ENCODE results near the gene MORC2.

The MORC2 gene

DNA sequence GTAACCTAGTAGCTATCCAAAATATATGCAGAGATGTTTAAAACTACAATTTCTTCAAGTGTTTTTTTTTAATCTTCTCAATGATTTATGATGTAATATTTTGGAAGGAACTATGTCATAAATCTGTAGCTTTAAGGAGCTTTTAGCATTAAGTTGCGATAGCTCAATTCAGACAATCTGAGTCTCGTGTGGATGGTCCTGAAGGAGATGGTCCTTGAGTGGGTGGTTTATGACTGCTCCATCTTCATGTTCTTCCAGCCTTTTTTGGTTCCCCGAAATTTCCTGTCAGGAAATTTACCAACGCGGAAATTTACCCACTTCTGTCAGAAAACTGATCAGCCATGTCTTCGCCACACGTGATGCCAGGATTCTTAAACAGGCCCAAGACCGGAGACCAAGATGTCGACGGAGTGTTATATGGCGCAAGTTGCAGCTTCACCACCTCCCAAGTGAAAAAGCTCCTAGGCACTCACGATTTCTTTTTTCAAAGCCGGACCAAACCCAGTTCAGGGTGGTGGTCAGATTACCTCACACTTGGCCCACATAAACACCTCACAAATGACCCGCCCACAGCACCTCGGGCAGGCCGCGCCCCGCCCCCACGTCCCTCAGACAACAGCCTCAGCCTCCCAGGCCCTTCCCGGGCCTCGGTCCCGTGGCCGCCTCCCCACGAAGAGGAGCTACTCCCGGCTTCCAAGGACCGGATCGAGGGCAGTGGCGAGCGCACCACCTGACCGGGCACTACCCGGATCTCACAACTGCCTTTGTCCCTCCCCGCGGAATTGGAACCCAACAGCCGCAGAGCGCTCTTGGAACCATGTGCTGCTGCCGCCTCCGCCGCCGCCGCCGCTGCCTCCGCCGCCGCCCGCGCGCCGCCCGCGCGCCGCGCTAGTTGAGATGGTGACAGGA, at the start of gene MORC2:
Gene MORC2, minus strand, starts transcription at position 760 of the 909 bp plus-strand sequence. CDS start 885 bp downstream, outside the sequence.
- no peak for DNase-seq

DNA sequence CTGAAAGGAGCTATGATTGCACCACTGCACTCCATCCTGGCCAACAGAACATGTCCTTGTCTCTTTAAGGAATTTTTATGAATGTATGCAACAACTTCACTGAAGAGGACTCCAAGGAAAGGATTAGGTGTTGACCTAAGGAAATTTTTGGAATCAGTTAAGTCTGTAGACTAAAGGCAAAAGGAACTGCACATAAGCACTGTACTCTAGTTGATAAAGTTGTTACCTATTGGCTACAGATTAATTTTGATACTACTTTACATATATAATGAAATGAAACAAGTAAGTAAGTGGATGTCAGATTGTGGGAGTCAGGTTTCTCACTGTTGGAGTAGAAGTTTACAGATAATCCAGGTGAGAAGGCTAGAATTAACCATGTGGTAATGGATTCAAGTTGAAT, 37.0 kb upstream of the MORC2 start:
- no peak for DNase-seq

DNA sequence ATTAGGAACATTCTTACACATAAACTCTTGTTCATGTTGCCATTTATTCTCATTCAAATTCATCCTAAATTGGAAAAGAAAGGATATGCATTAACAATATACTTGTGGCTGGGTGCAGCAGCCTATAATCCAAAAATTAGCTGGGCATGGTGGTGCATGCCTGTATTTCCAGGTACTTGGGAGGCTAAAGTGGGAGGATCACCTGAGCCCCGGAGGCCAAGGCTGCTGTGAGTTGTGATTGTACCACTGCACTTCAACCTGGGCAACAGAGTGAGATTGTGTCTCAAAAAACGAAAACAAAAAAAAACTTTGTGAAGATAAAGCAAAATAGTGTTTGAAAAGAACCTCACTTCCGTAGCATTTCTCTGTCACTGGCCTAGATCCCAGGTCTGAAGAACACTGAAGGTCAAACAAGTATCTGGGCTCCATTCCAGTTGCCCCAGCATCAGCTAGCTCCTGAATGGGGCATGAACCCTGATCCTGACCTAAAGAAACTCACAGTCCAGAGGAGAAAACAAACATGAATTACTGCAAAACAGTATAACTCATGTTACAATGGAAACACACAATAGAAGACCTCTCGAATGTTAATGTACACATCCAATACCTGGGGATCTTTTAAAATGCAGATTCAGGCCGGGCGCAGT, 32.7 kb upstream of the MORC2 start:
- no peak for DNase-seq

DNA sequence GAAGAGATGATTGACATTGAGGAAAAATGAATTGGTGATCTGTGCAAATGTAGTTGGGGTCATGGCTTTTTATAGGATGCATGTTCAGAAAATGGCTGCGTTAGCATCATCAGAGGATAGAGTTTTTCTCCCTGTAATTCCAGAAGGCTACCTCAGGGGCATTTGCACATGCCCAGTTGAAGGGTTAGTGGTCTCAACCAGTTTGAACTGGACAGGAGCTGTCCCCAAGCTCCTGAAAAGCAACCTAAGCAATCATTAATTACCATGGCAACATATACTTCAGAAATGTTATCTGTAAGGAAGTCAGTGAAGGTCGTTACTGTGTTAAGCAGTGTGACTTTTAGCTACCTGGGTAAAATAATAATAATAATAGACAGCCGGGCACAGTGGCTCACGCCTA, 29.8 kb upstream of the MORC2 start:
- DNase-seq, result no peak

DNA sequence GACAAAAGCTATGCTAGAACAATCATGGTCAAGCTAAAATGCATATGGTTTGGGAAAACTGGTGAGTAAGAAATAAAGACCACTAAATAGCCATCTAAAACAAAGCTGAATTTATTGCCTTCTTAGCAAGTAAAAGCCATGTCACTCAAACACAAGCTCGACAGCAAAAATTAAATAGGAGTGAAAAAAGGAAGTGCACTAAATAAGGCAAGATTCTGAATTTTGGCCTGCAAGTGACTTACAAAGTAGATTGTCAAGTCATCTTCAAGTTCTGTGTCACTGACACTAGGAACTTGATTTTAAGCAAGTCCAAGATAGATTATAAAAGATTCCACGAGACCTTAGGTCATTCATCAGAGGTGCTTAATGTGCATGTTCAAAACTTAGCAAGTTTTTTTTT, 27.9 kb upstream of the MORC2 start:
- no peak for DNase-seq

DNA sequence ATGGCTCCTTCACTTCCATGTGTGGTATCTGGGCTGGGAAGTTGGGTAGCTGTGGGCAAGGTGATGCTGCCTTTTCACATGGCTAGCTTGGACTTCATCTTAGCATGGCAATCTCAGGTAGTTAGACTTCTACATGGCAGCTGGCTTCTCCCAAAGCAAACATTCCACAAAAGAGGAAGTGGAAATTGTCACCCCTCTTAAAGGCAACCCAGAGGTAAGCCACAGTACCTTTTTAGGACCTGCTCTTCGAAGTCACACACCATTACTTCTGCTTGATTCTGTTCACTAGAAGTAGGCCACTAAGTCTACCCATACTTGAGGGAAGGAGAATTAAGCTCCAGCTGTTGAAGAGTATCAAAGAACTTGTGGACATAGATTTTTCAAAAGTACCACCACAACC, 26.4 kb upstream of the MORC2 start:
- no peak for DNase-seq

DNA sequence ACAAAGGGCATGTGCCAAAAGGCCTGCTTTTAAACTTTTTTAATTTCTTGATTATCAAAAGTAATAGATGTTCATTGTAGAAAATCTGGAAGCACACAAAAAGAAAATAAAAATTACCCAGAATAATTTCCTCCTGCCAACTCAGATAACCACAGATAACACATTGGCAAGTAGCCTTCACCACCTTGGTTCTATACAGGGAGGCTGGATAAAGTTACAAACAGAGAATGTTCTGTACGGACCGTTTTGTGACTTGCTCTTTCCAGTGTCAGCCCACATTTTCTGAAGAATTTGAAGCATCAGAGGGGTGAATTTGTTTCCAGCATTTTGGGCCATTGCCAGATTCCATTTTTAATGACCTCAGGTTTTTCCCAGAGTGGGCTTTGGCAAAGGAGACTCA, 24.0 kb upstream of the MORC2 start:
- DNase-seq, result no peak

DNA sequence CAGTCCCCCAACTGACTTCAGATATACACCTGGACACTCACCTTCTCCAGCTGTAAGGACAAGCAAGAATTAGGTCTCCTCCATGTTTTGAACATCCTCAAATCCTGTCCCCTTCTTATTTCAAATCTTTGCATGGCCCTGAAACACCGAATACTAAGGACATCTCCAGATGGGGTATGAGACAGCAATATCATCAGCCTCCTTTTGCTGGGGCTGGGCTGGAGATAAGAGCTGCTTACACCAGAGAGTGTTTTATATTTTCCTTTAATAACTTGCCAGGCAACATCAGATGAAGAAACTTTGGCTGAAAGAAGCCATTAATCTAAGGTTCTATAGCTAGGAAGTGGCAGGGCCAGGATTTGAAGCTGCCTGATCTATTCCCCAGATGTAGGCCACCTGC, 22.1 kb upstream of the MORC2 start:
- DNase-seq, result no peak

DNA sequence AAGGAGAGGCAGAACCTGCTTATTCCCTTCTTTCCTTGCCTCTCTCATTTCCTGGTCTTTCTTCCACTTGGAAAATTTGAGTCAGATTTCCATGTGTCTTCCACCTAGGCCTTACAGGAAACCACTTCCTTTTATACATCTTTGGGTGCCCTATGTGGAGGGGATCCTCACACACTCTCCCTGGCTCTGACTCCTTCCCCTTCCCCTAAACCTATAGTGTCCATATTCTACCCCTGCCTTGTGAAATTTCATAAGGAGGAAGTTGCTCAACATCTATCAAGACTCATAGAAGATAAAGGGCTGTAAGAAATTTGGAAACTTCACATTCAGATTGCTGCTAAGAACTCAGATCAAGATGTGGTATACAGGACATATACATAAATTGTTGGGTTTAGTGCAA, 20.9 kb upstream of the MORC2 start:
- no peak for DNase-seq

DNA sequence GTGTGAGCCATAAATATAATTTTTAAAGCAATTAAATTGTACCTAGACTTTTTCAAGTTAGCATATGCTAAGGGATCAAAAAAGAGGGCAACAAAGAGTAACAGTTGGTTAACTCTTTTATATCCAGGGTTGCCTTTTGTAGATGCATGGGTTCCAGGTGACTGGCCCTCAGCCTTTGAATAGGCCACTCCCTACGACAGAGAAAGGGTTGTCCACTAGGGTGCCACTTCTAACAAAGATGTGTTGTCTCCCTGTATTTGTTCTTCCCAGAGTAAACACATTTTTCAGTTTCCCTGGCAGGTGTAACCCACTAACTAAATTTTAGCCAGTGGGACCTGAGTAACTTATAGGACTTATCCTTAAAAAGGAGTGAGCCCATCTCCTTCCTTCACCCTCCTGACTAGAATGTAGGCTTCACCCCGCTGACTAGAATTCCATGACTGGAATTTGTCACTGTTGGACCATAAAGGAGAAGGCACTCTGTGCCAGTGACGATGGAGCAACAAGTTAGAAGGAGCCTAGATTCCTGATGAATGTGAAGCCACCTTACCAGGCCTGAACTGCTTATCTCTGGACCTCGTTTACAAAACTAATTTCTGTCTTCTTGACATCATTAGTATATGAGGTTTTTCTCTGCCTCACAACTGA, 17.1 kb upstream of the MORC2 start:
- DNase-seq, result no peak

DNA sequence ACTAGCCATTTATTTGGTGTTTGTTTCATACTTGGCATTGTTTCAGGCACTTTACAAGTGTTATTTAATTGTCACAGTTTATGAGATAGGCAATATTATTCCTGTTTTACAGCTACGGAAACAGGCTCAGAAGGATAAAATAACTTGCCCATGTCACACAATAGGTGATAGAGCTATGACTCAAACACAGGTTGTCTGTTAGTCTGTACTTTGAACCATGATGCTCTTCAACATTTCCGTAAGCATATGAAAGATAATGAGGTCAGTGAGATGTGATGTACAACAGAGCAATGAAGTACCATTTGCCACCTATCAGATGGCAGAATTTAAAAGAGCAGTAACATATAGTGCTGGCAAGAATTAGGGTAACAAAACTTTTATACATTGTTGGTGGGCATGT, 15.7 kb upstream of the MORC2 start:
- DNase-seq, result no peak

DNA sequence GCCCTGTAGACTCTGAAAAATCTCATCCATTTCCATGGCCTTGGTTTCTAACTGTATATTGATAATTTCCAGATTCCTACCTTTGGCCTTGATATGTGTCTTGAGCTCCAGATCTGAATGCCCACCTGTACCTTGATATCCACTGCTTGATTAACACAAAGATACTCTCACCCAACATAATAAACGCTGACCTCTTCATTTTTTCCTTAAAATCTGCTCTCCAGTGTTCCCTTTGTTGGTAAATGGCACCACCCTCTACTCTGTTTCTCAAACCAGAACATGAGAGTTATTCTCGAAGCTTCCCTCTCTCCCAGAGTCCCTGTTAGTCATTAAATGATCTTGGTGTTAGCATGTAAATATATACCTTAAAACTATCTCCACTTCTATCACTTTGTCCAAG, 13.9 kb upstream of the MORC2 start:
- DNase-seq, result no peak

DNA sequence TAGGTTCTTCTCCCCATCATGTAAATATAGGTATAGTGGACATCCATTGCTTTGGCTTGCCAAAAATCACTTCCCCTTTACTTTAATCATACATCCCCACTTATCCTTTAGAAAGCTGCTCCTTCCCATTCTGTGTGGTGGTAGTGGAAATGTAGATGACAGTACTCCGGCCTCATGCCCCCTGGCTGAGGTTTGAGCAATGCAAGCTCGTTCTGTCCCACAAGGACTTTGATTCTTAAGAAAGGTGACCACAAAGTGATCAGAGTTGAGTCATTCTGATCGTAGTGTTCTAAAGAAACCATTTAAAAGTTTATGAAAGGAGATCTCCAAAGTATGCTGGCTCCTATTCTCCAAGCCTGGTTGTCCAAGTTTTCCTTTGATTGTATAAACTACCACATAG, 11.4 kb upstream of the MORC2 start:
- no peak for DNase-seq

DNA sequence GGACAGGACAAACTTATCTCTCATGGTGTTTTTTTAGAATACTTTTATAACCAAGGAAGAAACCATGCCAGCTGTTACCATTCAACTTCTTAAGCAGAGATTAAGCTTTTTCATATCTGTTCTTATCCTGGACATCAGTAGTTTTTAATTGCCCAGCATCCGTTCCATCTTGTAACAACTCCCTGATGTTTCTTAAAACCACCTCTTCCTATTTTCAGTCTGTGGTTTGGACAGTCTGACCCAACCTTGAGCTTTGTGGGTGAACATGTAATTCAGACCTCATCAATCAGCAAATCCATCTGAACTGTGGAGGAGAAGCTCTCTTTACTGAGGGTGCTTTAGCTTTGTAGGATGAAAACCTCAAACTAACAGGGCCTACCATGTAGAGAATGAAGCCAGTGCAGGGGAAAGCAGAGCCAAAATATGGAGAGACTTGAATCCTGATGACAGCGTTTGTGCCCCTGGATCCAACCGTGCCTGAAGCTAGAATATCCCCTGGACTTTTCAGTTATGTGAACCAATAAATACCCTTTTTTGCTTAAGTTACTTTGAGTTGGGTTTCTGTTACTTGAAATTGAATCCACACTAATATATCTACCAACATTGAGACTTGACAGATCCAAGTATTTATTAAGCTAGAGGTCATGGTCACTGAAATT, 9.9 kb upstream of the MORC2 start:
- DNase-seq, result no peak

DNA sequence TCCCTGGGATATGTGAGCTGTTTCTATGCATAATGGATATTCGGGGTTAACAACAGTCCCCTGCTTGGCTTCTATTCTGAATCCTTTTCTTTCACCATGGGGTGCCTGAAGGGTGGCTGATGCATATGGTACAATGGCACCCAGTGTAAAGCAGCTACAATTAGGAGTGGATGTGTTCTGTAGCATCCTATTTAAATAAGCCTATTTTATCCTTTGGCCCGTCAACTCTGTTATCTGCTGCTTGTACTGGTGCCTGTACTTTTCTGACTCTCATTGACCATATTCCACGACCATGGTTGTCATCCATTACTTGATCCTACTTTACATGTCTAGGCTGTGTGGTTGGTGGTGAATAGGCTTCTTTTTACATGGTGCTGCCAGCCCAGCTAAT, 1.8 kb upstream of the MORC2 start:
- no peak for DNase-seq

DNA sequence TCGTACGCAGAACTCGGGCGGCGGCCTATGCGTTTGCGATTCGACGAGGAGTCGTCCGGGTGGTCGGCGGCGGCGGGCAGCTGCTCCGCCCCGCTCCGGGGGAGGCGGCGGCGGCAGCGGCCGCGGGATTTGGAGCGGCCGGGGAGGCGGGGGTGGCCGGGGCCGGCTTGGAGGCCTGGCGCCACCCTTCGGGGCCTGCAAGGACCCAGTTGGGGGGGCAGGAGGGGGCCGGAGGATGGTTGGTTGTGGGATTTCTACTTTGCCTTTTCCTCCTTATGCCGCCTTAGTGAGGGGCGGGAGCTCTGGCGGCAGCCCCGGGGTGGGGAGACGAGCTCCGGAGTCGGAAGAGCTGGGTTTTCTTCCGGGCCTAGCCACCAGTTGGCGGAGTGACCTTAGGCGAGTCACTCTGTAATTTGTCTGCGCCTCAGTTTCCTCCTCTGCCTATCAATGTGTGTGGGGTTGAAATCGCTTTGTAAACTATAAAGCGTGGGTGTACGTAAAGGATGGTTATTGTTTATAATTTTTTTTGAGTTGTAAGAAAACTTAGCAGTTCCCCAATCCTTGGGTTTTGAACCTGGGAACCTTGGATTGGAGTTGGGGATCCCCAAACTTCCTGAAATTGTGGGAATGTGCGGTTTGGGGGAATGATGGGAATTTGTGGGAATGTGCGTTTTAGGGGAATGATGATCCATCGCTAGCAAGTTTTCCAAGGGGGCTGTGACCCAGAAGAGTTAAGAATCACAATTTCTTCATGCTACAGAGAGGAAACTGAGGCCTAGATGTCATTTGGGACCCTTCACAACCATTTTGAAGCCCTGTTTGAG, 1.2 kb upstream of the MORC2 start:
- peak; percentile 57 for DNase-seq

DNA sequence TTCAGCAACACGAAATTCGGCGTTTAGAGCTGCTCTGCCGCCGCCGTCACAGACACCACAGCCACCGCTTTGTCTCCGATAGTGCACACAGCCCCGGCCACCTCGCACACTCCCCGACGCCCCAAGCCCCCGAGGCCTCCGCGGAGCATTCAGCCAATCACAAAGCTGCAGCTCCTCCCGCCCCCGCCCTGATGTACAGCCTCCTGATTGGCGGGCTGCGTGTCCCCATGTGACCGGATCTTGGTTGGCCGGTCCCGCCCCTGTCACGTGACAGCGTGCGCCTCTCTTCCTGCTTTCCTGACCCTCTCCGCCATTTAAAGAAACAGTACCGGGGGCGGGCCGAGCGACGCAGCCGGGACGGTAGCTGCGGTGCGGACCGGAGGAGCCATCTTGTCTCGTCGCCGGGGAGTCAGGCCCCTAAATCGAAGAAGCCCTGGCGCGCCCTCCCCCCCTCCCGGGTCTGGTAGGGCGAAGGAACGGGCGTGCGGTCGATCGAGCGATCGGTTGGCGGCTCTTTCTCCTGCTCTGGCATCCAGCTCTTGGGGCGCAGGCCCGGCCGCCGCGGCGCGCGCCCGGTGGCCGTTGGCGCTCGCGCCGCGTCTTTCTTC, 454 bp upstream of the MORC2 start, which contains the start of gene TUG1:
Gene TUG1, plus strand, starts transcription at position 342 of the 608 bp plus-strand sequence.
- DNase-seq, result peak; percentile 99

DNA sequence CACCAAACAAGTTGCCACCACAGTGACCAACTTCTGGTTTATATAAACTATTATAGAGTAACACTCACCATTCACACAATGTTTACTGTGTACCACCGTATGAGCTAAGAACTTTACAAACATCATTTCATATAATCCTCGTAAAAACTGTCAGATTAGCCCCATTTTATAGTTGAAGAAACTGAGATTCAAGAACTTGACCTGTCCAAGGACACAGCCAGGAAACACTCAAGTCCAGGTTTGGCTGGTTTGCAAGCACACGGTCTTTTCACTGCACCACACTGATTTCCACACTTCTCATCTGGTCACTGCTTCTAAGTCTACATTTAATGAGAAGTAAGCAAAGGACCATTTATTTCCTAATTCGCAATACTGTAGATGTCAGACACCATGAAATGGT, 3.7 kb downstream of the MORC2 start:
- no peak for DNase-seq

DNA sequence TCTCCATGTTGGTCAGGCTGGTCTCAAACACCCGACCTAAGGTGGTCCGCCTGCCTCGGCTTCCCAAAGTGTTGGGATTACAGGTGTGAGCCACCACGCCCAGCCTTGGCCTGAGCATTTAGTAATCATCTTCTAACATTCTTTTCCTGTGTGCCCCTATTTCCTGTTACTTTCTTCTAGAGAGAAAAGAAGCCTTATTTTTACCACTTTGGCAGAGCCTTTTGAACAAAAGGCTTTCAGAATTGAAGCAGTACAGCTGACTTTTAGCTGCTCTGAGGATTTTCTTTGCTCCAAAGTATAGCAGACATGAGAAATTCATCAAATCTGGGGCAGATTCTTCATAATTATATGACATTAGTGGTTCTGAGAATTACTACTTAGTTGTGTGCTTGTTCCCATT, 13.4 kb downstream of the MORC2 start:
- no peak for DNase-seq

DNA sequence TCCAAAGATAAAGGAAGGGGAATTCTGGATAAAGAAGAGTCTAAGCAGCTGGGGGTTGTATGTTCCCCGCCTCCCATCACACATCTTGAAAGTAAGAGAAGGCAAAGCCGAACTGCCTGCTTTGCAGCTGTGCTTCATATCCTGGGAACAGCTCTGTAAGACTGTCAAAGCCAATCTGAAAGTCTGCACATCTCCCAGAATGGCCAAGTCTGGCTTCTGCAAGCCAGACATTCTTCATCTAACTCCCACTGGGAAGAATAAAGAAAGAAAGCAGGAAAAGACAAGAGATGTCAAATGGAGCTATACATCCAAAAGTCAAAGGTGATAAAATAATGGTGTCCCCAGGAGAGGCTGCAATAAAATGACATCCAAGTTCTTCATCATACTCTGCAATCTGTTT, 15.4 kb downstream of the MORC2 start:
- no peak for DNase-seq

DNA sequence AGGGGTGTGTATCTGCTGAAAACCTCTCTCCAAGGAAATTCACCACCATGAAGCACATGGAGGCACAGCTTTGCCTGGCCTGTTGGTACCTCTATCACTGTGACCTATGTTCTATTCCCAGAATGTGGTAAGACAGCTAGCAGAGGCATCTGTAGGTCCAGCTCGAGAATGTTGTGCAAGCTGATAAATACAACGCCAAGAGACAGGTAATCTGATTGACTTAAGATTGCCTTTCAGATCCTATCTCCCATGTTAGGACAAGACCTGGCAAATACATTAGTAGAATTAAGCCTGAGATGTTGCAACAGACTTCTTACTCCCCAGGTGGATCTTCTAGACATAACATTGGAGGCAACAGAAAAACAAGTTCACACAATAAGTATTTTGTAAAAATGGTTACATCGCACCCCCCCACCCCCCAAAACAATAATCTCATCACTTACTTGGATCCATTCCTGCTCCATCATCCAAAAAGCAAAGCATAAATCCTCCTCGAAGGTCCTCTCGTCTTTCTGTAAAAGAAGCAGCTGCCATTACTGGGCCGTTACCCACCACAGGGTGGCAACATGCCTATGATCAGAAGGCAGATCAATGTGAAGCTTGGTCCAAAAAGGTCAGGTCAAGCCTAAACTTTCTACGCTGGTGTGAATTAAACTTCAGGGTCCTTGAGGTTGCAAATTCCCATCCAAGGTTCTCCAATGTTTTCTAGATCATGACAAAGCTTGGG, 18.5 kb downstream of the MORC2 start:
- DNase-seq, result no peak

All from CD4-positive, alpha-beta T cell treated with Interleukin-12 subunit alpha and Interleukin-12 subunit beta, for 1 hour (primary cell).